DND-41 (cell line): Measurements from ENCODE around the gene PNMA3.
"Not testable (repeated sequence)": the region's sequence is repeated elsewhere in the genome, so short reads cannot be mapped to it uniquely, and the experiment has no call there.

Experiments
- ATAC-seq: fragments of 200-7000 bp; cut with Tn5 transposase; 3 replicates; pipeline ENCODE4 v1.9.1; 2021; ENCODE audit warnings: low read depth; ENCODE audit not compliant: insufficient read depth
- DNase-seq: peaks from one replicate; pipeline ENCODE4 v3.0.0-alpha.2; 2020
- H2AFZ ChIP-seq: 2 replicates; pipeline ENCODE4 v1.6.0; 2012; ENCODE audit warnings: low read depth, low read length
- H3K27ac ChIP-seq: 2 replicates; pipeline ENCODE4 v1.5.1; 2012; ENCODE audit warnings: low read length, inconsistent platforms
- H3K27me3 ChIP-seq: fragments of 200-600 bp; sonication (generic); 2 replicates; pipeline ENCODE4 v1.6.0; 2012; ENCODE audit warnings: low read length, mild to moderate bottlenecking, inconsistent platforms; ENCODE audit not compliant: insufficient read depth, poor library complexity
- H3K36me3 ChIP-seq: 2 replicates; pipeline ENCODE4 v1.5.1; 2012; ENCODE audit warnings: low read length, inconsistent platforms; ENCODE audit not compliant: insufficient read depth
- H3K4me1 ChIP-seq: 2 replicates; pipeline ENCODE4 v1.5.1; 2012; ENCODE audit warnings: mild to moderate bottlenecking, low read length; ENCODE audit not compliant: insufficient read depth
- H3K4me2 ChIP-seq: 2 replicates; pipeline ENCODE4 v1.6.0; 2012; ENCODE audit warnings: mild to moderate bottlenecking, moderate library complexity, low read length, inconsistent platforms; ENCODE audit not compliant: insufficient read depth
- H3K4me3 ChIP-seq, 2 experiments: fragments of 200-600 bp in 1 of 2; shearing (Covaris generic) in 1 of 2; 2 replicates each; pipeline ENCODE4 v1.5.1; 2012 to 2016; ENCODE audit warnings: inconsistent platforms in 2 of 2, low read length in 2 of 2, mild to moderate bottlenecking in 2 of 2, low read depth in 1 of 2, moderate library complexity in 1 of 2
- H3K79me2 ChIP-seq: 2 replicates; pipeline ENCODE4 v1.6.0; 2012; ENCODE audit warnings: low read length, inconsistent platforms; ENCODE audit not compliant: insufficient read depth
- H3K9ac ChIP-seq: 2 replicates; pipeline ENCODE4 v1.6.0; 2012; ENCODE audit warnings: low read depth, mild to moderate bottlenecking, inconsistent platforms, low read length, moderate library complexity
- H3K9me3 ChIP-seq: 2 replicates; pipeline ENCODE4 v1.5.1; 2012; ENCODE audit warnings: low read length, moderate library complexity, mild to moderate bottlenecking, inconsistent platforms; ENCODE audit not compliant: insufficient read depth, severe bottlenecking
- H4K20me1 ChIP-seq: 2 replicates; pipeline ENCODE4 v1.6.0; 2012; ENCODE audit warnings: low read length; ENCODE audit not compliant: insufficient read depth
- CTCF ChIP-seq: IDR thresholded peaks from 2 replicates; pipeline ENCODE4 v1.5.1; 2012; ENCODE audit warnings: borderline replicate concordance, low read length, moderate library complexity, mild to moderate bottlenecking; ENCODE audit not compliant: poor library complexity, severe bottlenecking; ENCODE audit errors: extremely low read depth
- EZH2 ChIP-seq: IDR thresholded peaks from 3 replicates; pipeline ENCODE4 v1.6.1; 2012; ENCODE audit warnings: borderline replicate concordance, low read depth, mild to moderate bottlenecking, moderate library complexity, low read length, inconsistent platforms; ENCODE audit not compliant: severe bottlenecking

Gene PNMA3

GRCh38 chrX:153055871-153056749, at the start of gene PNMA3:
TSS of gene PNMA3 (plus strand) at chrX:153056470. CDS start at chrX:153057056, 586 bp downstream.
- H3K79me2 ChIP-seq: no peaks in the 10 kb centered on the region
- ATAC-seq: no peak

GRCh38 chrX:153017174-153017573, 39.1 kb upstream of the PNMA3 start:
- not testable (repeated sequence) for H2AFZ ChIP-seq, H3K27ac ChIP-seq, DNase-seq, H3K9me3 ChIP-seq, H3K4me2 ChIP-seq, ATAC-seq, H4K20me1 ChIP-seq, H3K9ac ChIP-seq, H3K27me3 ChIP-seq, H3K4me1 ChIP-seq, H3K36me3 ChIP-seq, H3K4me3 ChIP-seq, H3K79me2 ChIP-seq

More at GRCh38 chrX:153055871-153056749, at the start of gene PNMA3:
- Histone ChIP-seq H3K36me3 (no peaks in the 10 kb centered on the region), H3K27ac (no peak within 1 kb of the TSS), H2AFZ (no peak within 1 kb of the TSS), H4K20me1 (no peaks in the 10 kb centered on the region), H3K9me3 (no peaks in the 10 kb centered on the region), H3K4me1 (no peaks in the 10 kb centered on the region), H3K27me3 (no peaks in the 10 kb centered on the region), H3K9ac (no peak within 1 kb of the TSS), H3K4me3 (no peak within 1 kb of the TSS), H3K4me2 (no peak within 1 kb of the TSS)
- DNase-seq: no peak
- TF ChIP-seq EZH2 (no peak), CTCF (no peak)

GRCh38 chrX:153019166-153019565, 37.1 kb upstream of the PNMA3 start:
- DNase-seq (no peak), ATAC-seq (no peak)
- TF ChIP-seq CTCF: no peak
- TF ChIP-seq EZH2: no peak
- Histone ChIP-seq H3K4me1 (no peaks in the 10 kb centered on the region), H3K9ac (no peak overlapping the region), H3K36me3 (no peaks in the 10 kb centered on the region), H3K79me2 (no peaks in the 10 kb centered on the region), H4K20me1 (no peaks in the 10 kb centered on the region), H2AFZ (no peak overlapping the region), H3K9me3 (no peaks in the 10 kb centered on the region), H3K4me3 (no peak overlapping the region), H3K27me3 (no peaks in the 10 kb centered on the region), H3K27ac (no peak overlapping the region), H3K4me2 (no peak overlapping the region)

- H3K27ac ChIP-seq, H3K4me3 ChIP-seq, H4K20me1 ChIP-seq, H3K36me3 ChIP-seq, H3K4me2 ChIP-seq, H3K9ac ChIP-seq, H3K27me3 ChIP-seq, H2AFZ ChIP-seq, H3K4me1 ChIP-seq, H3K79me2 ChIP-seq, DNase-seq, H3K9me3 ChIP-seq, ATAC-seq: not testable (repeated sequence)
Observed at GRCh38 chrX:153026501-153026900, 29.8 kb upstream of the PNMA3 start.

- not testable (repeated sequence) for H3K9me3 ChIP-seq, DNase-seq, H3K4me3 ChIP-seq, H3K79me2 ChIP-seq, H2AFZ ChIP-seq, H3K4me2 ChIP-seq, H3K36me3 ChIP-seq, ATAC-seq, H3K27ac ChIP-seq, H3K27me3 ChIP-seq, H3K4me1 ChIP-seq, H4K20me1 ChIP-seq, H3K9ac ChIP-seq
Observed at GRCh38 chrX:153028487-153028886, 27.8 kb upstream of the PNMA3 start.
